ENCODE results near the gene TCF3.

DNA sequence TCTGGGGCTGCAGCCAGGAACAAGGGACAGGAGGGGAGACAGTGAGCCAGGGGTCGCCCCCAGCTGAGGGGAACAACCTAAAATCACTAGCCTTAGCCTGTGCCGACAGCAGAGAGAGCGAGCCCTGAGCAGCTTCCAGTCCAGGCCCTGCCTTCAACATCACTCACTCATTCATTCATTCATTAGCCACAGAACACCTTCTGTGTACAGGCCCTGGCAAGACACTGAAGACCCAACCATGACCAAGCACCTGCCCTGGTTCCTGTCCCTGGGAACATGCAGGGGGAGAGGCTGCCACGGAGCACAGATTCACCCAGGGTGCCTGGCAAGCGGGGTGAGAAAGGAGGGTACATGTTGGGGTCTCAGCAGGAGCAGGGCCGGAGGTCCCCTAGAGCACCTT lies 89.2 kb downstream of the TCF3 start:
- no peak for TF ChIP-seq POLR2A (IDR thresholded peaks at IDR 0.05)
- TF ChIP-seq, protein P1, sequence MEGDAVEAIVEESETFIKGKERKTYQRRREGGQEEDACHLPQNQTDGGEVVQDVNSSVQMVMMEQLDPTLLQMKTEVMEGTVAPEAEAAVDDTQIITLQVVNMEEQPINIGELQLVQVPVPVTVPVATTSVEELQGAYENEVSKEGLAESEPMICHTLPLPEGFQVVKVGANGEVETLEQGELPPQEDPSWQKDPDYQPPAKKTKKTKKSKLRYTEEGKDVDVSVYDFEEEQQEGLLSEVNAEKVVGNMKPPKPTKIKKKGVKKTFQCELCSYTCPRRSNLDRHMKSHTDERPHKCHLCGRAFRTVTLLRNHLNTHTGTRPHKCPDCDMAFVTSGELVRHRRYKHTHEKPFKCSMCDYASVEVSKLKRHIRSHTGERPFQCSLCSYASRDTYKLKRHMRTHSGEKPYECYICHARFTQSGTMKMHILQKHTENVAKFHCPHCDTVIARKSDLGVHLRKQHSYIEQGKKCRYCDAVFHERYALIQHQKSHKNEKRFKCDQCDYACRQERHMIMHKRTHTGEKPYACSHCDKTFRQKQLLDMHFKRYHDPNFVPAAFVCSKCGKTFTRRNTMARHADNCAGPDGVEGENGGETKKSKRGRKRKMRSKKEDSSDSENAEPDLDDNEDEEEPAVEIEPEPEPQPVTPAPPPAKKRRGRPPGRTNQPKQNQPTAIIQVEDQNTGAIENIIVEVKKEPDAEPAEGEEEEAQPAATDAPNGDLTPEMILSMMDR (IDR thresholded peaks at IDR 0.05): no peak

Data from lower leg skin (tissue), 3 donors.